Activated naive CD4-positive, alpha-beta T cell treated with anti-CD3 and anti-CD28 coated beads, Interleukin-2, amount 10 ng/mL, durations not matched to agents 7 days and 5 days (primary cell): ENCODE results near the gene EYA2.

Source experiments
- CTCF ChIA-PET: fragments of 350-600 bp; sonication (Branson Sonifier 250); formaldehyde crosslinking; loops from one replicate; lab custom pipeline; 2021; ENCODE audit warnings: antibody characterized with exemption; lab: Charles Lee
- DNase-seq: peaks from one replicate; pipeline ENCODE4 v3.0.0-alpha.2; 2020
- H3K27ac Mint-ChIP-seq: one replicate; pipeline ENCODE4 v1.8.0; 2021; ENCODE audit warnings: mild to moderate bottlenecking, moderate library complexity, mixed read lengths
- H3K27me3 Mint-ChIP-seq: one replicate; pipeline ENCODE4 v1.8.0; 2021; ENCODE audit warnings: mild to moderate bottlenecking, mixed read lengths
- H3K36me3 Mint-ChIP-seq: one replicate; pipeline ENCODE4 v1.8.0; 2021; ENCODE audit warnings: mixed read lengths
- H3K4me1 Mint-ChIP-seq: one replicate; pipeline ENCODE4 v1.8.0; 2021; ENCODE audit warnings: mixed read lengths
- H3K4me3 Mint-ChIP-seq: one replicate; pipeline ENCODE4 v1.8.0; 2021; ENCODE audit warnings: mild to moderate bottlenecking, moderate library complexity, mixed read lengths
- H3K9me3 Mint-ChIP-seq: one replicate; pipeline ENCODE4 v1.8.0; 2021; ENCODE audit warnings: mixed read lengths

The EYA2 gene

GRCh38 chr20:47133809-47134456 lies 239.3 kb downstream of the EYA2 start:
- H3K4me3 Mint-ChIP-seq, result no peak overlapping the region
- DNase-seq, result no peak
- H3K27ac Mint-ChIP-seq, result no peak overlapping the region
- CTCF ChIA-PET, result no interaction called here
- no peaks in the 10 kb centered on the region for H3K36me3 Mint-ChIP-seq
- no peaks in the 10 kb centered on the region for H3K9me3 Mint-ChIP-seq
- no peaks in the 10 kb centered on the region for H3K4me1 Mint-ChIP-seq
- peaks cover 11% of the 10 kb centered on the region for H3K27me3 Mint-ChIP-seq

- H3K36me3 Mint-ChIP-seq, result no peaks in the 10 kb centered on the region
- no peak for DNase-seq
- H3K4me3 Mint-ChIP-seq, result no peak overlapping the region
- H3K27me3 Mint-ChIP-seq, result peaks cover 3% of the 10 kb centered on the region
- peaks cover 1% of the 10 kb centered on the region for H3K9me3 Mint-ChIP-seq
- no peaks in the 10 kb centered on the region for H3K4me1 Mint-ChIP-seq
- CTCF ChIA-PET, result no interaction called here
- no peak overlapping the region for H3K27ac Mint-ChIP-seq
These were observed 242.1 kb downstream of the EYA2 start for GRCh38 chr20:47136782-47137181.

GRCh38 chr20:47137231-47137870 lies 242.7 kb downstream of the EYA2 start:
- no peaks in the 10 kb centered on the region for H3K36me3 Mint-ChIP-seq
- no peak overlapping the region for H3K4me3 Mint-ChIP-seq
- no peaks in the 10 kb centered on the region for H3K4me1 Mint-ChIP-seq
- DNase-seq, result no peak
- H3K27me3 Mint-ChIP-seq, result peaks cover 3% of the 10 kb centered on the region
- peaks cover 2% of the 10 kb centered on the region for H3K9me3 Mint-ChIP-seq
- CTCF ChIA-PET, result no interaction called here
- H3K27ac Mint-ChIP-seq, result no peak overlapping the region

- no peak overlapping the region for H3K27ac Mint-ChIP-seq
- CTCF ChIA-PET, result no interaction called here
- peaks cover 4% of the 10 kb centered on the region for H3K27me3 Mint-ChIP-seq
- H3K4me3 Mint-ChIP-seq, result no peak overlapping the region
- peaks cover 2% of the 10 kb centered on the region for H3K9me3 Mint-ChIP-seq
- no peaks in the 10 kb centered on the region for H3K4me1 Mint-ChIP-seq
- DNase-seq, result no peak
- H3K36me3 Mint-ChIP-seq, result no peaks in the 10 kb centered on the region
These were observed 245.4 kb downstream of the EYA2 start for GRCh38 chr20:47139934-47140535.

GRCh38 chr20:47141350-47141921 lies 246.8 kb downstream of the EYA2 start:
- CTCF ChIA-PET, result interaction anchor here (1.0 kb wide), 1 partner anchor 9 kb away, joined by 3 read pairs; no protein-coding TSS in a partner anchor
- peaks cover 8% of the 10 kb centered on the region for H3K27me3 Mint-ChIP-seq
- H3K9me3 Mint-ChIP-seq, result peaks cover 2% of the 10 kb centered on the region
- H3K36me3 Mint-ChIP-seq, result no peaks in the 10 kb centered on the region
- no peak overlapping the region for H3K4me3 Mint-ChIP-seq
- no peaks in the 10 kb centered on the region for H3K4me1 Mint-ChIP-seq
- no peak for DNase-seq
- H3K27ac Mint-ChIP-seq, result no peak overlapping the region

GRCh38 chr20:47141941-47142773 lies 247.5 kb downstream of the EYA2 start:
- H3K27ac Mint-ChIP-seq, result no peak overlapping the region
- no peak for DNase-seq
- H3K9me3 Mint-ChIP-seq, result peaks cover 2% of the 10 kb centered on the region
- CTCF ChIA-PET, result no interaction called here
- H3K27me3 Mint-ChIP-seq, result peaks cover 9% of the 10 kb centered on the region
- H3K4me1 Mint-ChIP-seq, result no peaks in the 10 kb centered on the region
- H3K36me3 Mint-ChIP-seq, result no peaks in the 10 kb centered on the region
- no peak overlapping the region for H3K4me3 Mint-ChIP-seq

- CTCF ChIA-PET, result no interaction called here
- Mint-ChIP-seq H3K4me3 (no peak overlapping the region), H3K9me3 (peaks cover 2% of the 10 kb centered on the region), H3K4me1 (no peaks in the 10 kb centered on the region), H3K27me3 (peaks cover 12% of the 10 kb centered on the region), H3K27ac (no peak overlapping the region), H3K36me3 (no peaks in the 10 kb centered on the region)
- DNase-seq, result no peak
These were observed 248.1 kb downstream of the EYA2 start for GRCh38 chr20:47142774-47143170.

- Mint-ChIP-seq H3K4me3 (no peak overlapping the region), H3K27ac (no peak overlapping the region), H3K27me3 (peaks cover 15% of the 10 kb centered on the region), H3K9me3 (peaks cover 2% of the 10 kb centered on the region), H3K4me1 (no peaks in the 10 kb centered on the region), H3K36me3 (no peaks in the 10 kb centered on the region)
- no peak for DNase-seq
- CTCF ChIA-PET, result no interaction called here
These were observed 249.0 kb downstream of the EYA2 start for GRCh38 chr20:47143657-47144056.

GRCh38 chr20:47144463-47144862 lies 249.8 kb downstream of the EYA2 start:
- CTCF ChIA-PET, result no interaction called here
- Mint-ChIP-seq H3K4me3 (no peak overlapping the region), H3K9me3 (peaks cover 2% of the 10 kb centered on the region), H3K4me1 (no peaks in the 10 kb centered on the region), H3K27me3 (peaks cover 16% of the 10 kb centered on the region), H3K27ac (no peak overlapping the region), H3K36me3 (no peaks in the 10 kb centered on the region)
- DNase-seq, result no peak

- peaks cover 20% of the 10 kb centered on the region for H3K27me3 Mint-ChIP-seq
- DNase-seq, result no peak
- no peaks in the 10 kb centered on the region for H3K4me1 Mint-ChIP-seq
- H3K36me3 Mint-ChIP-seq, result no peaks in the 10 kb centered on the region
- CTCF ChIA-PET, result interaction anchor here (0.7 kb wide), 1 partner anchor 209 kb away, joined by 3 read pairs; no protein-coding TSS in a partner anchor
- H3K27ac Mint-ChIP-seq, result no peak overlapping the region
- peaks cover 2% of the 10 kb centered on the region for H3K9me3 Mint-ChIP-seq
- H3K4me3 Mint-ChIP-seq, result no peak overlapping the region
These were observed 252.0 kb downstream of the EYA2 start for GRCh38 chr20:47146686-47147085.

GRCh38 chr20:47148059-47148458 lies 253.4 kb downstream of the EYA2 start:
- Mint-ChIP-seq H3K9me3 (no peaks in the 10 kb centered on the region), H3K36me3 (no peaks in the 10 kb centered on the region), H3K27me3 (peaks cover 20% of the 10 kb centered on the region), H3K4me3 (no peak overlapping the region), H3K27ac (no peak overlapping the region), H3K4me1 (no peaks in the 10 kb centered on the region)
- no peak for DNase-seq
- CTCF ChIA-PET, result no interaction called here

- Mint-ChIP-seq H3K4me3 (no peak overlapping the region), H3K9me3 (no peaks in the 10 kb centered on the region), H3K36me3 (no peaks in the 10 kb centered on the region), H3K27me3 (peaks cover 20% of the 10 kb centered on the region), H3K4me1 (no peaks in the 10 kb centered on the region), H3K27ac (no peak overlapping the region)
- no peak for DNase-seq
- CTCF ChIA-PET, result interaction anchor here (1.0 kb wide), 2 partner anchors 9 to 391 kb away, joined by 3 read pairs; no protein-coding TSS in a partner anchor
These were observed 255.3 kb downstream of the EYA2 start for GRCh38 chr20:47149939-47150338.

GRCh38 chr20:47150403-47151152 lies 255.9 kb downstream of the EYA2 start:
- DNase-seq, result peak; percentile 44
- H3K9me3 Mint-ChIP-seq, result no peaks in the 10 kb centered on the region
- no peak overlapping the region for H3K27ac Mint-ChIP-seq
- no peaks in the 10 kb centered on the region for H3K36me3 Mint-ChIP-seq
- CTCF ChIA-PET, result interaction anchor here (1.0 kb wide), 2 partner anchors 9 to 391 kb away, joined by 3 read pairs; no protein-coding TSS in a partner anchor
- H3K27me3 Mint-ChIP-seq, result peaks cover 16% of the 10 kb centered on the region
- no peaks in the 10 kb centered on the region for H3K4me1 Mint-ChIP-seq
- H3K4me3 Mint-ChIP-seq, result no peak overlapping the region
